TTC549 (cell line): ENCODE measurements around the gene CDH24.

ENCODE experiments used
- FAIRE-seq: peaks from 2 replicates; lab custom pipeline; 2012; peaks lifted over from hg19 to GRCh38; lab: Jason Lieb, UNC

CDH24 gene

GRCh38 chr14:23056956-23057756, at the start of gene CDH24:
Gene CDH24, minus strand, starts transcription at chr14:23057520. Its CDS starts 1,787 bp downstream, at chr14:23055733.
- FAIRE-seq: no peak

GRCh38 chr14:23106747-23107045, 49.4 kb upstream of the CDH24 start:
- FAIRE-seq: no peak

GRCh38 chr14:23105348-23105824, 48.1 kb upstream of the CDH24 start:
- no peak for FAIRE-seq

- no peak for FAIRE-seq
Measured at GRCh38 chr14:23104591-23105347, 47.4 kb upstream of the CDH24 start, which contains the start of gene CIROP. Gene CIROP, minus strand, starts transcription at chr14:23104989. Its CDS starts 69 bp downstream, at chr14:23104920.

- FAIRE-seq: no peak
Measured at GRCh38 chr14:23104070-23104590, 46.8 kb upstream of the CDH24 start.

- no peak for FAIRE-seq
Measured at GRCh38 chr14:23103581-23103980, 46.3 kb upstream of the CDH24 start.

GRCh38 chr14:23102801-23103200, 45.5 kb upstream of the CDH24 start:
- FAIRE-seq: no peak

GRCh38 chr14:23101986-23102625, 44.8 kb upstream of the CDH24 start:
- FAIRE-seq: no peak

GRCh38 chr14:23101213-23101970, 44.1 kb upstream of the CDH24 start:
- no peak for FAIRE-seq

- no peak for FAIRE-seq
Measured at GRCh38 chr14:23099212-23099861, 42.0 kb upstream of the CDH24 start.

- FAIRE-seq: no peak
Measured at GRCh38 chr14:23097786-23098185, 40.5 kb upstream of the CDH24 start.

- peak; percentile 98 for FAIRE-seq
Measured at GRCh38 chr14:23095196-23096108, 38.1 kb upstream of the CDH24 start, which contains the start of gene C14orf119. Gene C14orf119, plus strand, starts transcription at chr14:23095505. Its CDS starts 2,154 bp downstream, at chr14:23097659.

- FAIRE-seq: no peak
Measured at GRCh38 chr14:23094666-23095195, 37.4 kb upstream of the CDH24 start, which contains the start of gene ACIN1. Gene ACIN1, minus strand, starts transcription at chr14:23095136. Its CDS starts 24 bp downstream, at chr14:23095112.

- no peak for FAIRE-seq
Measured at GRCh38 chr14:23093991-23094665, 36.8 kb upstream of the CDH24 start.

- no peak for FAIRE-seq
Measured at GRCh38 chr14:23093526-23093925, 36.2 kb upstream of the CDH24 start.

- FAIRE-seq: no peak
Measured at GRCh38 chr14:23093104-23093503, 35.8 kb upstream of the CDH24 start.

- no peak for FAIRE-seq
Measured at GRCh38 chr14:23091294-23092225, 34.2 kb upstream of the CDH24 start.

GRCh38 chr14:23090254-23090636, 32.9 kb upstream of the CDH24 start:
- no peak for FAIRE-seq
